HG02885 (cell line): ENCODE measurements around the gene KCNC4.

Experiments used
- ATAC-seq: cut with Tn5 transposase; IDR thresholded peaks from one replicate; pipeline ENCODE4 v1.9.1; 2021; ENCODE audit warnings: mild to moderate bottlenecking; ENCODE audit not compliant: unreplicated experiment, poor library complexity

Gene KCNC4

DNA sequence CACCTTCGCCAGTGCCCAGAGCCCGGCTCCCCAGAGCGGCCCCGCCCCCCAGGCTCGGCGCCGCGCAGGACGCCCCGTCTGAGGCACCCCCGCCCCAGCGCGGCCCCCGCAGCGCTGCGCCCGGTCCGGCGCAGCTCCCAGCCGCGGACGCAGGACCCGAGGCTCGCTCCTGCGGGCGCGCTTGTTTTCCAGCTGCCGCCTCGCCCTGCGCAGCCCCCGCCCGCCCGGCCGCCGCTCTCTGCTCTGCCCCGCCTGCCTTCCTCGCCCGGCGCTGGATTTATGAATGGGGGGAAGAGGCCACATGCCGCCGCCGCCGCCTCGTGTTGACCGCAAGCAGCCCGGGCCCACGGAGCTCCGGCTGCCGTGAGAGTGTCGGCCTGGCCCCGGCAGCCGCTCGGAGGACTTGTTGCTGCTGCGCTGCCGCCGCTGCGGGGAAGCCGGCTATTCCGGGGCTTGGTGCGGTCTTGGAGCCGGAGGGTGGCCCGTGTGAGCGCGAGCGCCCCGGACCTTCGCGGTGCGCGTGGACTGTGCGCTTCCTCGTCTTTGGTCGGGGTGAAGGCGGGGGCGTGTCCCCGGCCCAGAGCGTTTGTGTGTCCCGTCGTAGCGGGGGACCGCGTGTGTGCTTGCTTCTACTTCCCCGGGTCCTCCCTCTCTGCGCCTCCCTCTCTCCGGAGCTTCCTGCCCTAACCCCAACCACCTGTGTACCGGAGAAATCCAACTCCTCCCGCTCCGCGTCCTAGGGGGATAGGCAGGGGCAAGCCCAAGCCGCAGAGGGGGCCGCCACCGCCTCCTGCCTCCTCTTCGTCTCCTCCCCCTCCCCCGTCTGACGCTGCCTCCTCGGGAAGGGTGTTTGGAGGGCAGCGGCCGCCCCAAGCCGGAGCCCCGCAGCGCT lies 736 bp downstream of the KCNC4 start:
- ATAC-seq = peak; percentile 15

DNA sequence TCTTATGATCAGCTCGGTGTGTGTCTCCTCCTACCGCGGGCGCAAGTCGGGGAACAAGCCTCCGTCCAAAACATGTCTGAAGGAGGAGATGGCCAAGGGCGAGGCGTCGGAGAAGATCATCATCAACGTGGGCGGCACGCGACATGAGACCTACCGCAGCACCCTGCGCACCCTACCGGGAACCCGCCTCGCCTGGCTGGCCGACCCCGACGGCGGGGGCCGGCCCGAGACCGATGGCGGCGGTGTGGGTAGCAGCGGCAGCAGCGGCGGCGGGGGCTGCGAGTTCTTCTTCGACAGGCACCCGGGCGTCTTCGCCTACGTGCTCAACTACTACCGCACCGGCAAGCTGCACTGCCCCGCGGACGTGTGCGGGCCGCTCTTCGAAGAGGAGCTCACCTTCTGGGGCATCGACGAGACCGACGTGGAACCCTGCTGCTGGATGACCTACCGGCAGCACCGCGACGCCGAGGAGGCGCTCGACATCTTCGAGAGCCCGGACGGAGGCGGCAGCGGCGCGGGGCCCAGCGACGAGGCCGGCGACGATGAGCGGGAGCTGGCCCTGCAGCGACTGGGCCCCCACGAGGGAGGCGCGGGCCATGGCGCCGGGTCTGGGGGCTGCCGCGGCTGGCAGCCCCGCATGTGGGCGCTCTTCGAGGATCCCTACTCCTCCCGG lies 1.5 kb downstream of the KCNC4 start:
- ATAC-seq = no peak

DNA sequence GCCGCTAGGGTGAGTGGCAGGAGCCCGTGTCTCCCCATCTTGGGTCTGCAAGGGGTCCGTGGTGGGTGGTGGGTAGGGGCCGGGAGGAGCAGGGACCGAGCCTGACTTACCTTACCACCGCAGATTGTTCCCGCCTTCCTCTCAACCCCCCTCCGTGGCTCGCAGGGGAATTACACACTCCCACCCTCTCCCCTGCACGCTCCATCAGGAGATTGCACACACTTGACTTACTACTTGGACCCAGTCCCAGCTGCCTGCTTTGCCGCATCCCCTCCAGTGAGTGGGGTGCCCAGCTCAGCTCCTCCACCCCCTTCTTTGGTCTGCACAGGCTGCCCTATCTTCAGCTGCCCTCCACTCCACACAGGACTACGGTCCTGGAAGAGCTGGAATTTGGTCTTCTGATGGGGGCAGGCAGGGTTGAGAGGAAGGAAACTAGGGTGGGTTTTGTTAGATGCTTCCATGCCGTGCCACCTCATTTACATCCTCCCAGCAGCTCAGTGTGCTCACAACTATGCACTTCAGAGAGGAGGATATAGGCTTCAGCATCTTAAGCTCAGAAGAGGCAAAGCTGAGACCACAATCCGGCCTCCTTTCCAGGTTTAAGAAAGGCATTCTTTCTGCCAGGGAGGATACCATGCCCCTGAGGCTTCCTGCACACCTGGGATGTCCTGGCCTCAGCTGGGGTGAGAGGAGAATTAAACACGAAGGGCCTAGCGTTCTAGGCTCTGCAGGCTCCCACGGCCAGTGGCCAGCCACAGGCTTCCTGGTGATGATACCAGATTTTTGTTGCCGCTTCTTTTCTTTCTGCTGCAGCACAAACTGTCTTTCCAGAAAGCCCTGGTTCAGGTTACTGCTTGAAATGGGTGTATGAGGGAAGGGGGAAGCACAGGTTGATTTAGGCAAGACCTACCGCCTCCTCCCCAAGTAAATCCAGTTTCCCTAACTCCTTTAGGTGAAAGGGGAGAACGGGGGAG lies 2.3 kb downstream of the KCNC4 start:
- no peak for ATAC-seq

DNA sequence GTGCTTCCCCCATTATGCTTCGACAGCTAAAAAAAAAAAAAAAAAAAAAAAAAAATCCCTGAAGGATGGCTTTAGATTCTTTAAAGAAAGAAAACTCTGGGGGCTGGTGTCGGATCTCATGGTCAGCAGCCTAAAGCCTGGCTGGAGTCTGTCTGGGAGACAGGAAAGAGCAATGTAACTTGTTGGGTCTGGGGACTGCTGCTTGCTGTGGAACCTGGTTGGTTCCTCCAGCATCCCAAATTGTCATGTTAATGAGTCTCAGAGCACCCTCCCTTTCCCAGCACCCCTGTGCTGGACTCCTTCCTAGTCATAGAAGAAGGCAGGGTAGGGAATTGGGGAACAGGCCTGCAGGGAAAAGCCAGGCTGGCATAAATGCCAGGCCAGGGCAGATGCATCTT lies 3.0 kb downstream of the KCNC4 start:
- no peak for ATAC-seq

DNA sequence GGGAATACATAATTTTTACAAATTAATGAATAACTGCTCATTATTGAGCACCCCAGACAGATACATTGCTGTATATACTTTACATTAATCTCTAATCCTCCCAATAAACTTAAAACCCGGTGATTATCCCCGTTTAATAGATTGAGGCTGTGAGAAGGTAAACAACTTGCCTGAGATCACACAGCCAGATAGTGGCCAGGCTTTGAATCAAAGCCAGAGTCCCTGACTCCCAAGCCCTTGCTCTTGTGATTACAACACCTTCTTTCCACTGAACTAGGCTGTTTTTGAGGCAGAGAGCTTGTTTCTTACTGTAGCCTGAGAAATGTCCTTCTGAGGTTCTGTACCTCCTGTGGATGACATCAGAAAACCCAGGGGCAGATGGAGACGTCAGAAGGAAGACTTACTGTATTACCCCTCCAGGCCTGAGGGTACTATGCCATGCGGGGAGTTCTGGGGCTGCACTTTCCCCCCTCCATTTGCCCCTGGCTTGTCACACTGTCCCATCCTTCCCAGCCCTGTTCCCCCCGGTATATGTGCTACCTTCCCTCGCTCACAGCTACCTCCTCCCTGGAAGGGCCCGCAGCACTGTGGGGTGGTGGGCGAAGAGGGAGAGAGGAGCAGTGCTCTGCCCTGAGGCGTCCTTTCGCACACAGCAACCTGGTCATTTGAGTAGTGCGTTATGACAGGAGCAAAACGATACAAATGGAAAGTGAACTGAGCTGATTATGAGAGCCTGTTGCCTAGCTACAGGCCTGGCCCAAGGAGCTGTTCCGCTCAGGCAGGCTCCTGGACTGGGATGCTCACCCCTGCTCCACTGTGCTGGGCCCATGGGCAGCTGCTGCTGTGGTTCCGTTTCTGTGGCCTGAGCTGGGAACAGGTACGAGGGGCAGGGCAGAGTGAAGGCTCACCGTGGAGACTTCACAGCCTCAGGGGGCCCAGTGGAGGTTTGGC lies 4.6 kb downstream of the KCNC4 start:
- no peak for ATAC-seq

DNA sequence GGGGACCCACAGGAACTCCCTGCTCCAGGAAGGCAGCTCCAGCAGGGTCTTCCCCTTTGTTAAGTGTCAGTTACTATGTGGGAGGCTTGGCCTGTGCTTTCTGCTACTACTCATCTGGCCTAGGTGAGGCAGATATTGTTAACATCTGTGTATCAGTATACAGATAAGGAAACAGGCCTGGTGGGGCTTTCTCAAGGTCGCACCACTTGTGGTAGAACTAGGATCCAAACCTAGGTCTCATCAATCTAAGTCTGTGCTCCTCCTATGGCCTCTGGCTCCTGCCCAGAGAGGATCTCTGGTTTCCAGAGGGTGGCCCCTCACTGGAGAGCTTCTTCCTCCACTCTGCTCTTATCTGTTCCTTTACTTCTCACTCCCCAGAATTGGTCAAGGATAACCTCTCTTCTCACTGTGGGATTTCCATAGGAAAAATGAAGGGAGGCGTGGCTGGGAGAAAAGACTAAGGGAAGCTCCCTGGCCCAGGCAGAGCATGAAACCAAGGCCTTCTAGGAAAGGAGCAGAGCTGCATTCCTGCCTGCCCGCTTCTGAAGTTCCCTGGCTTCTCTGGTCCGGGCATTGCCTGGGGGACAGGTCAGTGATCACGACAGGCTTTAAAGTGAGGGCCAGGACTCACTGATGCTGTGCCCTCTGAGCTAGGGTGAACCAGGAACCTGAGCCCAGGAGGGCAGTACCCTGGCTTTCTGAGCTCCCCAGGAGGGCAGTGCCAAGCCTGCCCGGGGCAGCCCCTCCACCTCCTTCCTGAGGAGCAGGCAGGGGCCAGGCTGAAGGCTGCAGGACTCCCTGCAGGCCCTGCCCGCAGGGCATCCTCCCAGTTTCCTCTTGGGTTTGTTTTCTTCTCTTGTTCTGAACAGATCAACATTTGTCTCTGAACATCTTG lies 5.8 kb downstream of the KCNC4 start:
- no peak for ATAC-seq

DNA sequence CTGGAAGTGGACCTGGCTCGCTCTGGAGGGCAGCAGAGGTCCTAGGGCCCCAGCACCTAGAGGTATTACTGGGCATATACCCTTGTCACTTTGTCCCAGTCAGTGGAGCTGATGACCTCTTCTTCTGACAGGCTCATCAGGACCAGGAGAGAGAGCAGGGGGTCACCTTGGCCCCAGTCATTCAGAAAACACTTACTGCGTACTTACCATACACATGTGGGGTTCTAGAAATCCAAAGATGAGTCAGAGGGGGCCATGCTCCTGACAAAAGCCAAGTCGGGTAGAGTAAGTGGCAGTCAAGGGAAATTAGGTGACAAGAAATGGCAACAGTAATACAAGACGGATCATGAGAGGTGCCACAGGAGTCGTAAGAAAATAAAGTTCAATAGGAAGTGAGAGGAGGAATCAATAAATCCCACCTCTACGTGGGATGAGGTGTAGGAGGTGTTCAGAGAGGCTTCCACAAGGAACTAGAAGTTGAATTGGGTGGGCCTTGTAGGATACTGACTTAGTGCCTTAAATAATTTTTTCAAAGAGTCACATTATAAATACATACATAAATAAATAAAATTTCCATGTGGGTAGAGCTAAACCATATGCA lies 6.8 kb downstream of the KCNC4 start:
- peak; percentile 50 for ATAC-seq

DNA sequence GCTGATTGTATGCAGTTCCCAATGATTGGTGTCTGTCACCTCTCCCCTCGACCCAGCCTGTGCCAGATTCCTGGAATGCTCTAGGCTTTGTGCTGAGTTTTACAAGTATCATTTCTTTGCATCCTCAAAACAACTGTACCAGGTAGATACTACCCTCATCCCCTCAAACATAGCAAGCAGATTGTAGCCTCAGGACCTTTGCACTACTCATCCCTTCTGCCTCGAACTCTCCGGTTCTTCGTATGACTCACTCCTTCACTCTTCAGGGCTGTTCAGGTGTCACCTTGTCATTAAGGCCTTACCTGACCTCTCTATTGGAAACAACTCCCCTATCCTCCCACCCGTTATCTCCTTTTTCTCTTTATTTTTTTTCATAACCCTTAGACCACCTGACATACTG lies 8.0 kb downstream of the KCNC4 start:
- no peak for ATAC-seq

DNA sequence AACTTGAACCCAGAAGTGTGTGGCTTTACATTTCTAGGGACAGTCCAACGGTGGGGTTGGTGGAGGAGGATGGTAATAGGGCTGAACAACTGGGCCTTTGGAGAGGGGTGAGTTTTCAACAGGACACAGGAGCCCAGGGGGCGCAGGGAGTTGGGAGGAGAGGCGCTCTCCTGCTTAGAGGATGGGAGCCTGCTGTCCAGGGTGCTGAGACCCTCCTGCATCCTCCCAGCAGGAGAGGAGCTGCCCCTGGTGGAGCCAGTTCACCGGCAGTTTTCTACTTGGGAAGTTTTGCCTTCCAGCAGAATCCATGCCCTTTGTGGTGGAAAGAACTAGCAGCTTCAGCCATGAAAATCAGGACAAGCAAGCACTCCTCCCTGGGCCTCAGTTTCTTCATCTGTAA lies 8.6 kb downstream of the KCNC4 start:
- ATAC-seq = no peak

DNA sequence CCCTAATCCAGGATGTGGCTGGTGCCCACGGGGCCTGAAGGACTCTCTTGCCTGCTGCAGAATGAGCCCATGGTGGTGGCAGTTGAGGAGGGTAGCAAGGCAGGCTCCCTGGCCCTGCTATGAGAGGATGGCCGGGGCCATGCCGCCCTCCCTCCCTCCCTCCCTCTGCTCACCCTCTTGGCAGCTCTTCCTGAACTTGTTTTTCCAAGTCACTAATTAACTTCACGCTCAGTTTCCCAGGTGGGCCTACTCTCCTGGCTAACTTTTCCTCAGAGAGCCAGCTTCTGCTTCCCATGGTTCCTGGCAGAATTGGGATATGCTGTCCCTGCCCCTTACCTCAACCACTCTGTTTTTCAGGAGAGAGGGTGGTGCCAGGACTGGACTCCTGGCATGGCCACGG lies 10.2 kb downstream of the KCNC4 start:
- ATAC-seq = no peak

DNA sequence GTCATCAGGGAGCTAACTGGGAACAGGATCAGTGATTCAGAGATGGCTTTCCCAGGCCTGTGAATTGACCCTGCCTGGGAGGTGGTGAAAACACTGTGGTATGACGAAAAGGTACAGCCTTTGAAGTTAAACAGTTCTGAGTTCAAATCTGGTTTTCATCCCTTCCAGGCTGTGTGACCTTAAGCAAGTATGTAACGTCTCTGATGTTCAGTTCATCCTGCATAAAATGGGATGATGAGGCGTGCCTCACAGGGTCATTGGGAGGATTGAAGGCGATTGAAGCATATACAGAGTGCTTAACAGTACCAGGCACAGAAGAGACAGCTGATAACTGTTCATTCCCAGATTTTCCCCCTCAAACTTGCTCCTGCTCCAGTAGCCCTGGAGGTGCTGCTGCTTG lies 11.0 kb downstream of the KCNC4 start:
- no peak for ATAC-seq

DNA sequence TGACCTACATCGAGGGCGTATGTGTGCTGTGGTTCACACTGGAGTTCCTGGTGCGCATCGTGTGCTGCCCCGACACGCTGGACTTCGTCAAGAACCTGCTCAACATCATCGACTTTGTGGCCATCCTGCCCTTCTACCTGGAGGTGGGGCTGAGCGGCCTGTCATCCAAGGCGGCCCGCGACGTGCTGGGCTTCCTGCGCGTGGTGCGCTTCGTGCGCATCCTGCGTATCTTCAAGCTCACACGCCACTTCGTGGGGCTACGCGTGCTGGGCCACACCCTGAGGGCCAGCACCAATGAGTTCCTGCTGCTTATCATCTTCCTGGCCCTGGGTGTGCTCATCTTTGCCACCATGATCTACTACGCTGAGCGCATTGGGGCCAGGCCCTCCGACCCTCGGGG lies 13.0 kb downstream of the KCNC4 start:
- ATAC-seq = no peak

DNA sequence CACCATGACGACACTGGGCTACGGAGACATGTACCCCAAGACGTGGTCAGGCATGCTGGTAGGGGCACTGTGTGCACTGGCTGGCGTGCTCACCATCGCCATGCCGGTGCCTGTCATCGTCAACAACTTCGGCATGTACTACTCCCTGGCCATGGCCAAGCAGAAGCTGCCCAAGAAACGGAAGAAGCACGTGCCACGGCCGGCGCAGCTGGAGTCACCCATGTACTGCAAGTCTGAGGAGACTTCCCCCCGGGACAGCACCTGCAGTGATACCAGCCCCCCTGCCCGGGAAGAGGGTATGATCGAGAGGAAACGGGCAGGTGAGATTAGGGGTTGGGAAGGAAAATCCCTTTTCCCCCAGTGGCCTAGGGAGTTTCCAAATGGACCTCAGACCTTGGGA lies 13.5 kb downstream of the KCNC4 start:
- no peak for ATAC-seq

DNA sequence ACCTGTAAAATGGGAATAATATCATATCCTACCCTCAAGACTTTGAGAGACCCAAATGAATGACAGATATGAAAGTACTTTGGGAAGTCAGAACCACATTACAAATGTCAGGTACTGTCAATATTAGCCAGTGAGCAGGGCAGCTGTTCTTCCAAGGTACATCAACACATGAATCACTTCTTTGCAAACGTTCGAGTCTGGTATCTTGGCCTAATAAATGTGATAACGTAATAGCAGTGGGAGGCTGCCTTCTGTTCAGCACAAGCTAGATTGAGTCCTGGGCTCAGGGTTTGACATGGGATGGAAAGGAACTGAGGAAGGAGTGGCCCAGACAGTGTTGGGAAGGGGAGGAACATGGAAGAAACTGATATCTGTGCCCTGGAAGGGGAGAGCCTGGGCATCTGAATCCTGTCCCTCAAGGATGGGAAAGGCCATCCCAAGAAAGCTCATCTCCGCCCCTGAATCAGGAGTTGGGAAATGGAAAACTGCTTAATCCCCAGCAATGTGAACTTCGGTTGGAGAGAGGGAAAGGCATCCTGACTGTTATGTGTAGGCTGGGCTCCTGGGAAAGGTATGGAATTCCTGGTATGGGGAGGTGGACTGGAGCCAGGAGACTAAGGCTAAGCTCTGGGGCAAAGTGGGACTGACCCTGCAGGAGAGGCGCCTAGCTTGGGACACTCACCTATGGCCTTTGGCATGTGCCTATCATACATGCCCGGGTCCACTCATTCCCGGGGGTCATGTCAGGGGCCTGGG lies 14.3 kb downstream of the KCNC4 start:
- ATAC-seq = no peak

DNA sequence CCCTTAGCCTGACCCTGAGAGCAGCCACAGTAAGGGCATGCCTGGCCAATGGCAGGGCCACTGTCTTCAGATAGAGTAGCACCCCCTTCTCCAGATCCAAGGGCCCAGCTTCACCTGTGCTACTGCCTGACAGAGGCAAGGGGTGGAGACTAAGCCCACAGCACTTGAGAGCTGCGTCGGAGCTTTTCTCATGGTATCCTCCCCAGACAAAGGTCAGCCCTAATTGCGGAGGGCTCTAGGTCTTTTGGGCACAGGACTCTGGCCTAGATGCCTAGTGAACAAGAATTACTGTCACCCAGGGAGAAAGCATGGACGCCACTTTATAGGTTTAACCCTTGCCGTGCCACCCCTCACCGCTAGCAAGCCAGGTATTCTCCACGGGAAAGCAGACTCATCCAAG lies 15.1 kb downstream of the KCNC4 start:
- ATAC-seq = no peak

DNA sequence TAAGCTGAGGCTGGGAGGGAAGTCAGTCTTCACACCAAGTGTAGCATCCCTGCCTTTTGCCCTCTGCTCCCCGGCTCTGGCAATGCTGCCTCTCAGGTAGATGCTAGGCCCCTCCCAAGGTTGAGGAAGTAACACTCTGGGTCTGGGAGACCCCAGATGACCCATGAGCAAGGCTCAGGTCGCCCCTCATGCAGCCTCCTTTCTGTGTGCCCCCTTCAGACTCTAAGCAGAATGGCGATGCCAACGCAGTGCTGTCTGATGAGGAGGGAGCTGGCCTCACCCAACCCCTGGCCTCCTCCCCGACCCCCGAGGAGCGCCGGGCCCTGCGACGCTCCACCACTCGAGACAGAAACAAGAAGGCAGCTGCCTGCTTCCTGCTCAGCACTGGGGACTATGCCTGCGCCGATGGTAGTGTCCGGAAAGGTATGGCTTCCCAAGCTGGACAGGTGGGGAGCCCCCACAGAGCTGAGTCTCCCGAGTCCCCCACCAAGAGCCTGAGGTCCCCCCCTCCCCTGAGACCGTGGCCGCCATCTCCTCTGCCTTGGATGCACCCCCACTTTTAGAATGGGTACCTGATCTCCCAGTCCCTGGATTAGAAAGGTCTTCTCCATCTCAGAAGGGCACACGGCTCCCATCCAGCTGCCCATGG lies 15.8 kb downstream of the KCNC4 start:
- no peak for ATAC-seq

DNA sequence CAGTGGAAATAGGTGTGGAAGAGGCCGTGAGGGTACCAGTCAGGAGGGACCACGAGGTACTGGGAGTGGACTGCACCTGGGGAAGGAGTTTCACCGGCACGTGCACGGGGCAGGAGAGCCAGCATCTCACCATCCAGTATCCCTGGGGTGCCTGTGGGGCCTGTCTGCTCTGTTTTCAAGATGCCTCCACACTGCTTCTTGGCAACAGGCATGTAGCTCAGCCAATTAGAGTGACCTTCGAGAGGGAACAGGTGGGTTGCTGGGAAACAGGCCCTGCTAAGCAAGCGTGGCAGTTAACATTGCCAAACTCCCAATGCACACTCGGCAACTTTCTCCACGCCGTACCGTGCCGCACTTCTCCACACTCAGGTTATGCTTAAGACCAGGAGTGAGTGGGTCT lies 17.7 kb downstream of the KCNC4 start:
- no peak for ATAC-seq
